ENCODE data around the gene MMP15. TPM values are rescaled to one million over a fixed set of nuclear protein-coding genes. Genes with fewer than 3 reads are reported as not detected.

MMP15 gene
- total RNA-seq, 8 experiments from 2014 or later, result 2.6 to 30.3 (median 14.8) TPM

DNA sequence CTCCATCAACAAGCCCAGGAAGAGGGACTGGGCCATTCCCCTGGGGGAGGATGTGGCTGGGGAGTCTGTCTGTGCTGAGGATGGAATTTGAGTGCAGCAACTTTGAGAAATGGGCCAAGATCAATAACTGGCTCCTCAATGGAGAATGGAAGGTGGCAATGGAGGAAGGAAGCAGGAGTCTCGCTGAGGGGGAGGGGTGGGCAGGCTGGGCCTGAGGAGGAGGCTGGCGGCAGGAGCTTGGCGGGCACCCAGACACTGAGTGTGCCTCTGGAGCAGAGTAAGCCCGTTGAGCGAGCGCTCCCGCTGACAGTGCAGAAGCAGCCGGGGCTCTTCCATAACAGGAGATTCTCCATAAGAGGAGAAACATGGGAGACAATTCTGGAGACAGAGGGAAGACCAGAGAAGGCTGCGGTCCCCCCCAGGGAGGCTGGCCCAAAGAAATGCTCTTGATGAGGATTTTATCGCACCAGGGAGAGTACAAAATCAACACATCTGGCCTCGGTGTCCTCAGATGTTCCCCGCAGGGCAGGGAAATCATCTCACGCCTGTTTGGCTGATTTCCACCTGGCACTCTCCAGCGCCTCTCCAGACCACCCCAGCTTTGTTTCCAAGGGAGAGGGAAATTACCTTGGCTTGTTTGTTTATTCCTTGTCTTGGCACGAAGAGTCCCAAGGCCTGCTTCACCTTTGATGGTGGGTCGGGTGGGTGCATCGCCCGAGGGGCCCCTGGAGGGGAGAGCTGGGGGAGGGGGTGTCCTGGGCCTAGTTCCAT is 2.8 kb upstream of the MMP15 start:
- in situ Hi-C loops (cut with MboI; ENCODE audit: low pct_unique_long_range_greater_than_20kb in 2 of 9, low sequenced_read_pairs in 9 of 9, unreplicated experiment in 9 of 9), result loop anchor here in 6 of 9 experiments (5.0 to 25.0 kb wide), 8 partner anchors 90 to 460 kb away; partner anchors contain the start of gene CFAP20 (in 1 of the 6)
- H3K4me1 ChIP-seq (replicated peaks in 1 of 2), result peaks cover 17 to 27% of the 10 kb centered on the region in 2 donors
- H3K27ac ChIP-seq, result no peak overlapping the region
- H3K4me3 ChIP-seq, result no peak overlapping the region
- WGBS, 10 experiments, result 0 to 60% (median 22%) methylated on average over 1 to 4 of the region's 18 CpGs; no CpG with 5 or more reads in 4 of the 10 experiments
- ATAC-seq (replicated peaks in 6 of 8), result peak in 2 of 8 experiments; percentile 0 to 24

DNA sequence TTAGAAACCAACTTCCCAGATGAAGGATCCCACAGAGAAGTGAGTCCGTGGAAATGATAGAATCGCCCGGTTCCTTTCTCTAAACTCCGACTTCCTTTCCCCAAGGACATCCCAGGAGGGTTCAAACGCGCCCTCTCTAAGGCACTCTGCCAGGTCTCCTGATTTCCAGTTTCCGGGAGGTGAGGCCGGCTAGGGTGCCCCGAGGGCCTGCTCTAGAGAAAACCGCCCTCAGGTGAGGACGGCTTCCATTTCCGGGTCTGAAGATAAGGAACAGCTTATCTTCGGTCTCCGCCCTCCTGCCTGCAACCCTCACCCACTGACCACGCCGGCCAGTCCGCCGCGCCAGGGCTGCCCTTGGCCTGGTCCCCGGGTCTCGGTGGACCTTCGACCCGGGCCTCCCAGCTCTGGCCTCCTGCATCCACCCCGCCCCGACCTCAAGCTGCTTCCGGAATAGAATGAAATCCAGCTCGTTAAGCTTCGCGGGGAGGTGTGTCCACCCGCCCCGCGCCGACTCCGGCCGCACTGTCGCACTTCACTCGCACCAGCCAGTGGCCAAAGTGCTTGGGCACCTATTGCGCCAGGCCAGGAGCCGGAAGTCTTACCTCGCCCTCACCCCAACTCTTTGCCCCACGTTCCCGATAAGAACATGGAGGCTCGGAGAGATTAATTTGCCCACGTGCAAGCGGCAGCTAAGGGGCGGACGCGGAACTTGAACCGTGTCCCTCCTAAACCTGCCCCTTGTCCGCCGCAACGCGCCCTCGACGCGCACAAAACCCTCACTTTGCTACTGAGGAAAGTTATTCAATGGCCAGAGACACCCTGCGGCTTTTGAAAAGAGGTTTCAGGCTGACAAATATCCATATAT is 836 bp upstream of the MMP15 start:
- in situ Hi-C loops (cut with MboI; ENCODE audit: low pct_unique_long_range_greater_than_20kb in 2 of 9, low sequenced_read_pairs in 9 of 9, unreplicated experiment in 9 of 9), result loop anchor here in 6 of 9 experiments (5.0 to 25.0 kb wide), 8 partner anchors 88 to 462 kb away; partner anchors contain the start of gene CFAP20 (in 1 of the 6)
- no peak for ATAC-seq (replicated peaks in 6 of 8)
- Histone ChIP-seq H3K4me3 (peak overlapping the region; percentile 58 to 81 (median 63)), H3K4me1 (replicated peaks in 1 of 2) (peaks cover 26 to 33% of the 10 kb centered on the region in 2 donors), H3K27ac (no peak overlapping the region)
- 0 to 86% (median 38%) methylated on average over 1 to 37 of the region's 57 CpGs; no CpG with 5 or more reads in 2 of the 10 experiments for whole genome bisulfite sequencing, 10 experiments

- 0% methylated on average over 4 to 16 of the region's 65 CpGs; no CpG with 5 or more reads in 6 of the 10 experiments for WGBS, 10 experiments
- peak overlapping the region; percentile 7 to 30 for H3K27ac ChIP-seq
- H3K4me1 ChIP-seq (replicated peaks in 1 of 2), result peaks cover 21 to 27% of the 10 kb centered on the region in 2 donors
- in situ Hi-C loops (cut with MboI; ENCODE audit: low pct_unique_long_range_greater_than_20kb in 2 of 9, low sequenced_read_pairs in 9 of 9, unreplicated experiment in 9 of 9), result loop anchor here in 1 of 9 experiments (10.0 kb wide), 1 partner anchor 99 kb away; the partner anchor contains the start of gene CFAP20
- peak; percentile 25 to 58 (median 38) for ATAC-seq (replicated peaks in 6 of 8)
- peak overlapping the region; percentile 58 to 81 (median 63) for H3K4me3 ChIP-seq
Observed at GRCh38 chr16:58026139-58026704, 668 bp downstream of the MMP15 start.

DNA sequence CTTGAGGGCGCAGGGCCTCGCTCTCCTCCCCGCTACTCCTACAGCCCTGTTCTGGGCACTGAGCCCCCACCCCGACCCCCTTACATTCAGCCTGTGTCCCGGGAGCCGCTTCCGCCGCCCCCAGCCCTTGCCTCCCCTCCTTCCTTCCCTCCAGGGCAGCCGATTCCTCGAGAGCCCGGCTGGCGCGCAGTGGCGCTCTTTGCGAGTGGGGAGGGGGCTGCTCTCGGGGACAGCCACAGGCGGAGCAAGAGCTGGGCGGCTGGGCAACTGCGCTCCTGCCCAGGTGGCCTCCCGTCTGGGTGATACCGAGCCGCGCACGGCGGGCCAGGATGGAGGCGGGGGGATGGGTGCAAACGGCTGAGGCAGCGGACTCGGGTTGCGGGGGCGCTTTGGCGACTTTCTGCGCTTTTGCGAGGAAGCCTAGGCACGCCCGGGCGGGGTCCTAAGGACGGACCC is 1.2 kb downstream of the MMP15 start:
- Histone ChIP-seq H3K27ac (no peak overlapping the region), H3K4me1 (replicated peaks in 1 of 2) (peaks cover 16 to 27% of the 10 kb centered on the region in 2 donors), H3K4me3 (peak overlapping the region; percentile 58 to 81 (median 63))
- ATAC-seq (replicated peaks in 6 of 8), result peak in 5 of 8 experiments; percentile 50 to 61 (median 57)
- in situ Hi-C loops (cut with MboI; ENCODE audit: low pct_unique_long_range_greater_than_20kb in 2 of 9, low sequenced_read_pairs in 9 of 9, unreplicated experiment in 9 of 9), result loop anchor here in 1 of 9 experiments (10.0 kb wide), 1 partner anchor 98 kb away; the partner anchor contains the start of gene CFAP20
- WGBS, 10 experiments, result 0% methylated on average over 3 of the region's 38 CpGs; no CpG with 5 or more reads in 9 of the 10 experiments

DNA sequence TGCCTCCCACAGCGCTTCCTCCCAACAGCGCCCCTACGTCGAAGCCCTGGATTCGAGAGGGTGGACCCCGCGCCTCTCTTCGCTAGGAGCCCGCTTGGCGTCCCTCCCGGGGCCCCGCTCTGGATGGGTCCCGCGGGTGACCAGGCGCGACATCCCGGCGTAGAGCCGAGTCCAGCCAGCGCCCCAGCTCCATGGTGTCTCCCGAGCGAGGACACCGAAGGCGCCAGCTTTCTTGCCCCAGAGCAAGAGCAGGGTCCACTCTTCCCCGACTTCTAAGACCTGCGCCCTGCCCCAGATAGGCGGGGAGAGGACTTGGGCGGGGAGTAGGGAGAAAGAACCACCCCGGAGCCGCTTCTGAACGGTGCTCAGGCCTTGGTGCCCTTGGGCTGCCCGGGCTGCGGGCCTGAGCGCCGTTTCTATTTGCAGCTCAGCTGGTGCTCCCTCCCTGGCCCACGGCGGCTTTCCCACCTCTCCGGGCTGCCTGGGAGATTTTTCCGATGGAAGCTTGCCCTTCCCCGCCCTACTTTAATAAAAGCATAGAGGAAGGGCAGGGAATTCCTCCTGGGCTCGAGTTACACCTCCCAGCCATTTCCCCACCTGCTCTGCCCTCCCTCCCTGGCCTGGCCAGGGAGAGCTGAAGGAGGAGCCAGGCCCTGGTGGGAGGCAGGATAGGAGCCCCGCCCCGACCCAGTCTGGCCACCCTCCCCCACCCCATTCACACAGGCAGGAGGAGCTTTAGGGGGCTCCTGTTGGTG is 1.8 kb downstream of the MMP15 start:
- in situ Hi-C loops (cut with MboI; ENCODE audit: low pct_unique_long_range_greater_than_20kb in 2 of 9, low sequenced_read_pairs in 9 of 9, unreplicated experiment in 9 of 9), result loop anchor here in 1 of 9 experiments (10.0 kb wide), 1 partner anchor 97 kb away; the partner anchor contains the start of gene CFAP20
- 0 to 14% (median 0%) methylated on average over 5 to 15 of the region's 43 CpGs; no CpG with 5 or more reads in 4 of the 10 experiments for WGBS, 10 experiments
- H3K4me1 ChIP-seq (replicated peaks in 1 of 2), result peaks cover 20 to 30% of the 10 kb centered on the region in 2 donors
- peak overlapping the region; percentile 58 to 81 (median 63) for H3K4me3 ChIP-seq
- ATAC-seq (replicated peaks in 6 of 8), result peak; percentile 2 to 68 (median 20)
- no peak overlapping the region for H3K27ac ChIP-seq

DNA sequence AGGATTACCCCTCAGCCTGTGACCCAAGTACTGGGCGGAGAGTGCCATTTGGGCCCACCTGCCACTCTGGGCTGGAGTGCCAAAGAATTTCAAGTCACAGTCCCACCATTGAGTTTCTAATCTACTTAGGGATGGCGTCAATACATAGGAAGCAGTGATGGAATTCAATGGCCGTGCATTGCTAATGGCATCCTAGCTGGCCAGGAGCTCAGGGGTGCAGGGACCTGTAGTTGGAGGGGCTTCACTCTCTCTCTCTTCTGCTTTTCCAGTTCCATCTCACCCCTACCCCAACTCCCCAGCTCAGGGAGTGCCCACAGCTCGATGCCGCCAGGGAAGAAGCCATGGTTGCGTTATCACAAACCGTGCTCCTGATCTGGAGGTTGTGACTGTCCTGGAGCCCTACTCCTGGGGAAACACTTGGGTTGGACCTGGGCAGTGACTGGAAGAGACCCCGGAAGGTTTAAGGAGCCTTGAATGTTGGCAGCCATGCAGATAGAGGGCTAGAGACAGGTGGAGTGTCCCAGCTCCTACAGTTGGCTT is 2.4 kb downstream of the MMP15 start:
- H3K4me1 ChIP-seq (replicated peaks in 1 of 2), result peaks cover 26 to 30% of the 10 kb centered on the region in 2 donors
- 60 to 100% (median 83%) methylated on average over 1 to 2 of the region's 8 CpGs; no CpG with 5 or more reads in 5 of the 10 experiments for WGBS, 10 experiments
- ATAC-seq (replicated peaks in 6 of 8), result no peak
- in situ Hi-C loops (cut with MboI; ENCODE audit: low pct_unique_long_range_greater_than_20kb in 2 of 9, low sequenced_read_pairs in 9 of 9, unreplicated experiment in 9 of 9), result loop anchor here in 1 of 9 experiments (10.0 kb wide), 1 partner anchor 97 kb away; the partner anchor contains the start of gene CFAP20
- H3K27ac ChIP-seq, result no peak overlapping the region
- H3K4me3 ChIP-seq, result peak overlapping the region in 3 of 5 donors; percentile 58 to 81 (median 66)

GRCh38 chr16:58028541-58029070 is 3.1 kb downstream of the MMP15 start:
- H3K4me3 ChIP-seq, result no peak overlapping the region
- in situ Hi-C loops (cut with MboI; ENCODE audit: low pct_unique_long_range_greater_than_20kb in 2 of 9, low sequenced_read_pairs in 9 of 9, unreplicated experiment in 9 of 9), result loop anchor here in 1 of 9 experiments (10.0 kb wide), 1 partner anchor 96 kb away; the partner anchor contains the start of gene CFAP20
- peaks cover 32 to 33% of the 10 kb centered on the region in 2 donors for H3K4me1 ChIP-seq (replicated peaks in 1 of 2)
- ATAC-seq (replicated peaks in 6 of 8), result no peak
- no peak overlapping the region for H3K27ac ChIP-seq
- WGBS, 10 experiments, result 38 to 100% (median 79%) methylated on average over 2 to 4 of the region's 6 CpGs; no CpG with 5 or more reads in 7 of the 10 experiments

DNA sequence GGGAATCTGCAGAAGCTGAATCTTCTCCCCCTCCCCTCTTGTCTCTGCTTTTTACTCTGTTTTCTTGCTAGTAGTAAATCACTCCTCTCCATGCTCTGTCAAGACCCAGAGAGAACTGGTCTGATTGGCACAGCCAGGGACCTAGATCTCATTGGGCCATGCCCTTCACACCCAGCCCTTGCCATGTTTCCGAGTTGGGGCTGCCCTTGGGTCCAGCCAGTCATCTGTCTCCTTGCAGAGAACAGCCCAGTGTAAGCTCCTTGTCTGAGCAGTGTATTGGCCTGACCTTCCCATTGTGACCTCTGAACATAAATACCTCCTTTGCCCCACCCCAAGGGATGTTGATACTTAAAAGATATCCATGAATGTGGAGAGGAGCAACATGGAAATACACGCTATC is 3.9 kb downstream of the MMP15 start:
- 40 to 100% (median 80%) methylated on average over 1 to 2 of the region's 2 CpGs; no CpG with 5 or more reads in 5 of the 10 experiments for WGBS, 10 experiments
- no peak for ATAC-seq (replicated peaks in 6 of 8)
- Histone ChIP-seq H3K4me1 (replicated peaks in 1 of 2) (peaks cover 33% of the 10 kb centered on the region in 2 donors), H3K27ac (no peak overlapping the region), H3K4me3 (no peak overlapping the region)
- in situ Hi-C loops (cut with MboI; ENCODE audit: low pct_unique_long_range_greater_than_20kb in 2 of 9, low sequenced_read_pairs in 9 of 9, unreplicated experiment in 9 of 9), result loop anchor here in 1 of 9 experiments (10.0 kb wide), 1 partner anchor 95 kb away; the partner anchor contains the start of gene CFAP20

- 50 to 100% (median 78%) methylated on average over 1 to 8 of the region's 11 CpGs; no CpG with 5 or more reads in 3 of the 10 experiments for whole genome bisulfite sequencing, 10 experiments
- H3K4me1 ChIP-seq (replicated peaks in 1 of 2), result peaks cover 35 to 37% of the 10 kb centered on the region in 2 donors
- in situ Hi-C loops (cut with MboI; ENCODE audit: low pct_unique_long_range_greater_than_20kb in 2 of 9, low sequenced_read_pairs in 9 of 9, unreplicated experiment in 9 of 9), result no loop called here
Observed at GRCh38 chr16:58030136-58030840, 4.7 kb downstream of the MMP15 start.

DNA sequence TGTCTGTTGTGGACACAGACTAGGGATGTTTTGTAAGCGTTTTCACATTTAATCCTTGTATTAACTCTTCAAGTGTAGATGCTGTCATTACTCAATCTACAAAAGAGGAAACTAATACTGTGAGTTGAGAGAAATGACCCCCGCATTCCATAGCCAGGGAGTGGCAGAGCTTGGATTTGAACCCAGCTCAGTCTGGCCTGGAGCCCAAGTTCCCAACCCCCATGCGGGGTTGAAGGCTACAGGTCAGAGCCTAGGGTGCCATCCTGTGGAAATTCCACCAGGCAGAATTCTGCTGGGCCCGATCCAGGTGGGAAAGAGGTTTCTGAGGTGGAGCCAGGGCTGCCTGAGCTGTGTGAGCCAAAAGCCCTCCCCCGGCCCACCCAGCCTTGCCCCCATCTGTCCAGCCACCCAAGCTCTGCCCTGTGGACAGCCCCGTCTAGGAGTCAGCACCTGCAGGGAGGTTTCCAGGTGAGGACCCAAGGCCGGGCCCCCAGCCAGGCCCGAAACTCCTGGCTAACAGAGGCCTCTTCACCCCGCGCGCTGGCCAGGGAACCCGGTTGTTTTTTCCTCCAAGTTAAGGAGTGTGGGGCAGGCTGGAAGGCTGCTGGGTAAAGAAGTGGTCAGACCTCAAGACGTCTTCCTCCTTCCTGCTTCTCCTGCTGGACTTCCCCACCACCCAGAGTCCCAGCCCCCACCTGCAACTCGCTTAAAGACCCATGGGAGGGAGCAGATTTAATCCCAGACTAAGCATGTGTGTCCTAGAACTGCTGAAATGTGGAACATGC is 5.7 kb downstream of the MMP15 start:
- 55 to 100% (median 85%) methylated on average over 1 to 6 of the region's 14 CpGs; no CpG with 5 or more reads in 5 of the 10 experiments for WGBS, 10 experiments
- in situ Hi-C loops (cut with MboI; ENCODE audit: low pct_unique_long_range_greater_than_20kb in 2 of 9, low sequenced_read_pairs in 9 of 9, unreplicated experiment in 9 of 9), result no loop called here
- Histone ChIP-seq H3K27ac (no peak overlapping the region), H3K4me3 (no peak overlapping the region), H3K4me1 (replicated peaks in 1 of 2) (peaks cover 33 to 37% of the 10 kb centered on the region in 2 donors)
- ATAC-seq (replicated peaks in 6 of 8), result no peak

More at GRCh38 chr16:58030136-58030840, 4.7 kb downstream of the MMP15 start:
- Histone ChIP-seq H3K27ac (no peak overlapping the region), H3K4me3 (no peak overlapping the region)
- ATAC-seq (replicated peaks in 6 of 8), result no peak
